Skeletal muscle cell (primary cell): Measurements from ENCODE around the gene KIAA0232.

ENCODE experiments used
- DNase-seq: peaks from one replicate; pipeline ENCODE4 v3.0.0-alpha.2; 2010; ENCODE audit warnings: low read depth
- H3K4me3 ChIP-seq: 2 replicates; pipeline ENCODE4 v1.5.1; 2011; ENCODE audit warnings: low read depth, mild to moderate bottlenecking, control low read depth, low read length, moderate library complexity

Gene KIAA0232

DNA sequence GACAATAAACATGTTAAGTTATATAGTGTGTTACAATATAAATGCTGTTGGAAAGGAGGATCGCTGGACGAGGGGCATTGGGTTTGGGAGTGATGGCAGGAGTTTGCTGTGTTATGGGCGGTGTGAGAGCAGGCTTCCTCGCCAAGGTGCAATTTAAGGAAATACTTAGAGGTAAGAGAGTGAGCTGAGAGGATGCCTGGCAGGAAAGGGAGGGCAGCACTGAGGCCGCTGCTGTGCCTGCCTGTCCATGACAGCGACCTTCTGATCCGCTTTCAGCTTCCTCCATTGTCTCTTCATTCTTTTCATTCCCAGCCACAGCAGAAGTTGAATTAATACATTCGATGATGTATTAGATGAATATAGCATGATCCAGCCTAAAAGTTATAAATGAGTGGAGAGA lies 85.9 kb downstream of the KIAA0232 start:
- no peak for DNase-seq
- H3K4me3 ChIP-seq: no peak overlapping the region

DNA sequence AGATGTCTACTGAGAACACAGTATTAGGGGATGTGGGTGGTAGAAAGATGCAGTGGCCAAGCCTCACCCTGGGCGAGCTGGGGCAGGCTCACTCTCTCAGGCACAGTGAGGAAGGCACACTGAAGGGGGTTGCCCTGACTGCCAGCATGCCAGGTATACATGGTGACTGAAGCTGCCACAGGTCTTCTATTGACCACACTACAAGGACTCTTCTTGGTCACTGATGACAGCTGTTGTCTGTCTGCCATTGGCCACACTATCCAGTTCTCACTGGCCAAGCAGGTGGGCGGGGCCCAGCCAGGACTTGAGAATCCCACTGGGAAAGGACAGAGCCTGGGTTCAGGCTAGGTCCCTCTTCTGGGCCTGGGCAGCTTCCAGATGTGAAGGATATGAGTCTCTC lies 87.4 kb downstream of the KIAA0232 start:
- H3K4me3 ChIP-seq: no peak overlapping the region
- DNase-seq: no peak

DNA sequence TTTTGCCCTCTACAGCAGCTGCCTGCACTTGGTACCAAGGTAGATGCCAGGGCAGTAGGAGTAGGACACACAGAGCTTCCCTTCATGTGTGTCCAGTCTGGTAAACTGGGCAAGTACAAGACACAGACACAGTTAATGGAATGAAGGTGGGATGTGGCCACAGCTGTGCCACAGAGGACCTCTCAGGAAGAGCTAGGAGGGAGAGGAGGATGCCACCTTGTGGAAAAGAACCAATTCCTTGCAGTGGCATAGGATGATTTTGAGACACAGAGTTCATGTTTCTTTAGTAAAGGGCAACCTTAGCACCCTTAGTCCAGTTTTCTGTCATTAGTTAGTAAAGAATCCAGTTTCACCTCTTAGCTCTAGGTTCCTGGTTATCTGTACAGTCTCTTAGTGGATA lies 90.8 kb downstream of the KIAA0232 start:
- no peak for DNase-seq

GRCh38 chr4:6873792-6874461 lies 91.4 kb downstream of the KIAA0232 start:
- no peak overlapping the region for H3K4me3 ChIP-seq
- no peak for DNase-seq

More for the DNA sequence above, 90.8 kb downstream of the KIAA0232 start:
- H3K4me3 ChIP-seq: no peak overlapping the region

- no peak for DNase-seq
- no peak overlapping the region for H3K4me3 ChIP-seq
These were observed 92.5 kb downstream of the KIAA0232 start for GRCh38 chr4:6874981-6875380.

DNA sequence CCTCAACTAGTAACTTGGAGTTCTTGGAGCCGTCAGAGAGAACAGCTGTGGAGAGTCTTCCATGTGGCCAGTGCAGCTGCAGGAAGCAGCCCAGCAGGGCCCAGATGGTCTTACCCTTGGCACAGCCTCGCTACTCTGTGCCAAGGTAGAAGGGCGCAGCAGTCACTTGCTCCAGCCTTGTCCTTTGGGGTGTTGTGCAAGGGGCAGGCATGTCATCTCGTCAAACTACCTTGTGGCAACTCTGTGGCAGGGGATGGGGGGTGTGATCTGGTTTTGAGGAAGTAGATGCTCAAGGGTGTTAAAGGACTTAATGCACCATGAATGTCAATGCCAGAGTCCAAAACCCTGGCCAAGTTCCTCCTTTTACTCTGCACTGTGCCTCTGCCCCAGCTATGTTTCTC lies 92.9 kb downstream of the KIAA0232 start:
- no peak overlapping the region for H3K4me3 ChIP-seq
- DNase-seq: no peak

- no peak overlapping the region for H3K4me3 ChIP-seq
- no peak for DNase-seq
These were observed 93.9 kb downstream of the KIAA0232 start for GRCh38 chr4:6876440-6876839.

GRCh38 chr4:6877067-6877466 lies 94.5 kb downstream of the KIAA0232 start:
- no peak for DNase-seq

GRCh38 chr4:6878451-6879059 lies 96.0 kb downstream of the KIAA0232 start:
- no peak overlapping the region for H3K4me3 ChIP-seq
- no peak for DNase-seq

More at GRCh38 chr4:6877067-6877466, 94.5 kb downstream of the KIAA0232 start:
- no peak overlapping the region for H3K4me3 ChIP-seq

DNA sequence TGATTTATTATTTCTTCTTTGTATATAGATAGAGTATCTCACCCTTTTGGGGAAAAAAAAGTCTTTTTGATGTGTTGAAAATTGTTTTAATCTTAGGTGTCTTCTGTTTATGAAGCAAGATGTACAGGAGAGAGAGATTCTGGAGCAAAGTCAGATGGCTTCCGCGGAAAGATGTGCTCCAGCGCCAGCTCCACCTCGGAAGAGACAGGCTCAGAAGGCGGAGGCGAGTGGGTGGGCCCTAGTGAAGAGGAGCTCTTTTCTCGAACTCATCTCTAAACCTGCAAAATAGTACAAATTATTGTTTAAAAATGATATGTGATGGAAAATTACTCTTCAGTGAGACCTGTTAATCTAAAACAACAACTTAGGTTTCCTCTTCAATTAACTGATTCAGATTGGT lies 98.2 kb downstream of the KIAA0232 start:
- H3K4me3 ChIP-seq: no peak overlapping the region
- no peak for DNase-seq

GRCh38 chr4:6881908-6882307 lies 99.4 kb downstream of the KIAA0232 start:
- DNase-seq: no peak
- H3K4me3 ChIP-seq: no peak overlapping the region

- DNase-seq: no peak
- no peak overlapping the region for H3K4me3 ChIP-seq
These were observed 101.9 kb downstream of the KIAA0232 start for GRCh38 chr4:6884341-6884870.

DNA sequence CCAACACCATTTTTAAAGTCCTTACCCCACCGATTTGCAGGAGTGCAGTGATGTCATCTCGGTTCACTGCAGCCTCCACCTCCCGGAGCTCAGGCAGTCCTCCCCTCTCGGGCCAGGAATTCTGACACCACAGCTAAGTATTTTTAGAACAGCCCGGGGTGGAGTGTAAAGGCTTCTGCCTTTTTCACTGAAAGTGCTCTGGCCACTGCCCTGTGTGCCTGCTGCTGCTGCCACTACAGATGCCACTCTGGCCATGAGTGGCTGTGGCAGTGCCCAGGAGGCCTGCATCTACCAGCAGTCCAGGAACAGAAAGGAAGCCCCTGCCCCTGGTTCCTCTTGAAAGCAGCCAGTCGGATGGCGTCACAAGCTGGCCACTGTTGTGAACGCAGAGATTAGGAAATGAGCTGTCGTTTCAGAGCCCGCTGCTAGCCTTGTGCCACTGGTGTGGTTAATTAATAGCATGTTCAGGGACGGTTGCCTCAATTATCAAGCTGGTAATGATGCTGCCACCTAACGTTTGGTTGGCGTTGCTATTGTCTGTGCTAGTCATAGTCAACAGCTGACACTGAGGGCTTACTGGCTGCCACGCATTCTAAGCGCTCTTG lies 103.5 kb downstream of the KIAA0232 start:
- H3K4me3 ChIP-seq: no peak overlapping the region
- no peak for DNase-seq

GRCh38 chr4:6886886-6887285 lies 104.4 kb downstream of the KIAA0232 start:
- DNase-seq: no peak
- H3K4me3 ChIP-seq: no peak overlapping the region

GRCh38 chr4:6887591-6888371 lies 105.3 kb downstream of the KIAA0232 start:
- no peak for DNase-seq
- H3K4me3 ChIP-seq: no peak overlapping the region

DNA sequence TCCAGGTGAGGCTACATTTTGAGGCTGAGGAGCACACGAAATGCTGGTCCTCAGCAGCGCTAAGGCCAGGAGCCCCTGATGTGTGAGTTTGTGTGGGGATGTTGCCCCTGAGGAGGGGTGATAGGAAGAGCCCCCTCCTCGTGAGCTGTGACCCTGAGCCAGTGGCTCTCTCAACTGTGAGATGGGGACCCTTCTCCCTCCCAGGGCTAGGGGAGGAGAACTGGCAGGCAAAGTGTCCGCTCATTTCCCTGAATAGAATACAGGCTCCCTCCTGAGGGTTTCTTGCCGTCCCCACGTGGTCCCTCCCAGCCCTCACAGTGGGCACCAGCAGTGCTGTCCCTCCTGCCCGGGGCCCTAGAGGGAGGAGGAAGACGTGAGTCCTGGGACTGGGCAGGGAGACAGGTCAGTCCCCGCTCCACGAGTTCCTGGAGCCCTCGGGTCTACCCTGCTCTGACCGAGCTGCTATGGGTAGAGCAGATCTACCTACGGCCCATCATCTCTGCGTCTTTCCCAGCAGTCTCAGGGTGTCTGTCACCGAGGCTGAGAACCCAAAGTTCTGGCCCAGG lies 106.1 kb downstream of the KIAA0232 start:
- no peak overlapping the region for H3K4me3 ChIP-seq

DNA sequence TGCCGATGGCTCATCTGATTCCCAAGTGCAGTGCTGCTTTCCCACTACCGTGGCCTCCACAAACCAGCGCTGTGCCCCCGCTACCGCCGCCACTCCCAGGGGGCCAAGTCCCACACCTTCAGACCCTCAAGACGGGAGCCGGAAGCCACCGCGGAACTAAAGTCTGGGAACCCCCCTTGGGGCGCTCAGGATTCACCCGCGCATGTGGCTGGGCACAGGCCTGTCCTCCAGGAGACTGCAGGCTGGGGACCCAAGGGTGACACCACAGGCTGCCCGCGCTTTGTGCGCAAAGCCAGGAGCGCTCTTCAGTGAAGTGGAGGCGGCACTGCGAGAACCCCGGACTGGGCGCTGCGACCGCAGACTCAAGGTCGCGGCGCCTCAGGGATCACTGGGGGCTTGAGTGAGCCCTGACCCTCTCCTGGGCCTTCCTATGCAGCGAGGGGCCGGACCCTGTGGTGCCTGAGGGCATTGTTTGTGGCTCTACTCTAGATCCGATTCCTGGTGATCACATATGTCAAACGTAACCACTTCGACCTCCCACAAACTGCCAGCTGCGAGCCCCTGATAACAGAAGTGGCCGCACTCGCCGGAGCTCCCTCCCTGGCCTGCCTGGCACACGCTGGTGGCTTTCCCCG lies 106.7 kb downstream of the KIAA0232 start:
- no peak for DNase-seq
- no peak overlapping the region for H3K4me3 ChIP-seq

More for the DNA sequence above, 106.1 kb downstream of the KIAA0232 start:
- no peak for DNase-seq

GRCh38 chr4:6889736-6890324 lies 107.3 kb downstream of the KIAA0232 start:
- H3K4me3 ChIP-seq: no peak overlapping the region
- DNase-seq: no peak

GRCh38 chr4:6890358-6890757 lies 107.8 kb downstream of the KIAA0232 start:
- H3K4me3 ChIP-seq: no peak overlapping the region
- DNase-seq: no peak
